ELF-1 (cell line): ENCODE measurements around the gene NUTM2B.
"Not testable (repeated sequence)": the region's sequence is repeated elsewhere in the genome, so short reads cannot be mapped to it uniquely, and the experiment has no call there.

Experiments
- DNase-seq: peaks from one replicate; pipeline ENCODE4 v3.0.0-alpha.2; 2016; ENCODE audit warnings: low read depth, low spot score

NUTM2B gene, protein sequence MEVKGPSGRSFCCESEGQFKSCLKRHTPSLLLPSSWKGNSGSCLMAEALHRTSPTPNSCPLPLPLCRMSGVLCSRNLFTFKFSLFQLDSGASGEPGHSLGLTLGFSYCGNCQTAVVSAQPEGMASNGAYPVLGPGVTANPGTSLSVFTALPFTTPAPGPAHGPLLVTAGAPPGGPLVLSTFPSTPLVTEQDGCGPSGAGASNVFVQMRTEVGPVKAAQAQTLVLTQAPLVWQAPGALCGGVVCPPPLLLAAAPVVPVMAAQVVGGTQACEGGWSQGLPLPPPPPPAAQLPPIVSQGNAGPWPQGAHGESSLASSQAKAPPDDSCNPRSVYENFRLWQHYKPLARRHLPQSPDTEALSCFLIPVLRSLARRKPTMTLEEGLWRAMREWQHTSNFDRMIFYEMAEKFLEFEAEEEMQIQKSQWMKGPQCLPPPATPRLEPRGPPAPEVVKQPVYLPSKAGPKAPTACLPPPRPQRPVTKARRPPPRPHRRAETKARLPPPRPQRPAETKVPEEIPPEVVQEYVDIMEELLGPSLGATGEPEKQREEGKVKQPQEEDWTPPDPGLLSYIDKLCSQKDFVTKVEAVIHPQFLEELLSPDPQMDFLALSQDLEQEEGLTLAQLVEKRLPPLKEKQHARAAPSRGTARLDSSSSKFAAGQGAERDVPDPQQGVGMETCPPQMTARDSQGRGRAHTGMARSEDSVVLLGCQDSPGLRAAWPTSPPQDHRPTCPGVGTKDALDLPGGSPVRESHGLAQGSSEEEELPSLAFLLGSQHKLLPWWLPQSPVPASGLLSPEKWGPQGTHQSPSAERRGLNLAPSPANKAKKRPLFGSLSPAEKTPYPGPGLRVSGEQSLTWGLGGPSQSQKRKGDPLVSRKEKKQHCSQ

DNA sequence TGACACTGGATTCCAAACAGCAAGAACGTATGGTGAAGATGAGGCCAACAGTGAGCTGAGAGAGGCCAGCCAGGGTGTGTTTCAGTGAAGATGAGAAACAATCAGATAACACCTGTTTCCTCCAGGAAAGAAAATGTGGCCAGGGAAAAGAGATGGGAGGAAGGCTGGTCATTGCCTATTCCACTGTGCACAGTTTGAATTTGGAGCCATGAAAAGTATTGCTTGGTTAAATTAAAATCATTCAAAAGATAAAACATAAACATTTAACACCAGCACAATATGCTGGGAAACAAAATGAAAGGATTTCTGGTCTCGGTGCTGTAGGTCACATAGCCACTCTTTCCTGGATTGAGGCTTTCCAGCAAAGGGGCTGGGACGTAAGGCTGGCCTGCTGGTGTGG lies at the start of gene NUTM2B:
TSS of gene NUTM2B (plus strand) at position 301 of the 400 bp plus-strand sequence. CDS start 383 bp downstream, outside the sequence.
- DNase-seq: not testable (repeated sequence)

GRCh38 chr10:79663287-79663686 lies 39.7 kb upstream of the NUTM2B start:
- not testable (repeated sequence) for DNase-seq

- not testable (repeated sequence) for DNase-seq
These were observed 38.3 kb upstream of the NUTM2B start for GRCh38 chr10:79664686-79665085.

GRCh38 chr10:79669248-79669788 lies 33.7 kb upstream of the NUTM2B start:
- DNase-seq: not testable (repeated sequence)

DNA sequence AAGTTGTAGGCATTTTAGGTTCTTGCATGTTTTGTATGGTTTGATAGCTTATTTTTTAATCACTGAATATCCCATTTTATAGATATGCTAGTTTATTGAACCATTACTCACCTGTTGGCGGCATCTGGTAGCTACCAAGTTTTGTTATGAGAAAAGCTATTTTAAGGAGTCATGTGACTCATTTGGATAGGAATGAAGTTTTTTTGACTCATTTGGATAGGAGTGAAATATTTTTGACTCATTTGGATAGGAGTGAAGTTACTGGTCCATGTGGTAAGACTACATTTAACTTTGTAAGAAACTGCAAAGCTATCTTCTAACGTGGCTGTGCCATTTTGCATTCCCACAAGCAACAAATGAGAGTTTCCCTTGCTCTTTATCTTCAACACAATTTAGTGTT lies 28.1 kb upstream of the NUTM2B start:
- not testable (repeated sequence) for DNase-seq

DNA sequence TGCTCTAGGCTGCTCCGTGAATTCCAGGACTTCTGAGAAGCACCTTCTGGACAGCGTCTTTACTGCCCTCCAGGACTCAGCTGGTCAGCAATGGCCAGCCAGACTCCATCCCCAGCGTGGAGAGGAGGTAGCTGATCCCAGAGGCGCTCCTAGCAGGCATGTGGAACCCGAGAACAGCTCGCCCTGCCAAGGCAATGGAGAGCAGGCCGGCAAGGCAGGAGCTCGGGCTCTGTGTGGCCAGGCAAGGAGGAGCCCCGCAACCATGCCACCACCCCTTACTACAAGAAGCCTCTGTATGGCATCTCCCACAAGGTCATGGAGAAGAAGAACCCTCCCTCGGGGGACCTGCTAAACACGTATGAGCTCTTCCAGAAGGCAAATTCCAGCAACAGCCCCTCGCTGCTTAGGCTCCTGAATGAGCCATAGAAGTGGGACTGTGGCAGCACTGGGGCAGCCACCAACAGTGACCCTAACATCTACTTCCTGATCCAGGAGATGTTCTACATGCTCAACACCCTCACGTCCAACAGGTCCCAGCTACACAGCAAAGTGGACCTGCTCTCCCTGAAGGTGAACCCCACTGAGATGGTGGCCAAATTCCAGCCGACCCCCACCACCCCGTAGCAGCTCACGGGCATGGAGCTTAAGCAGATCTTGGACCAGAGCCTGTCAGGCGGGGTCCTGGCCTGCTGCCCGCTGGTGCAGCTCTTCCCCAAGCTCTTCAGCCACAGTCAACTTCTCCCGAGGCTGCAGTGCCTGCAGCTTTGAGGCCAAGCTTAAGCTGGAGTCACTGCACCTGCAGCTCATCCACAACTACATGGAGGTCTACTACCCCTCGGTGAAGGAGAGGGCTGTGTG lies 19.8 kb upstream of the NUTM2B start:
- not testable (repeated sequence) for DNase-seq

DNA sequence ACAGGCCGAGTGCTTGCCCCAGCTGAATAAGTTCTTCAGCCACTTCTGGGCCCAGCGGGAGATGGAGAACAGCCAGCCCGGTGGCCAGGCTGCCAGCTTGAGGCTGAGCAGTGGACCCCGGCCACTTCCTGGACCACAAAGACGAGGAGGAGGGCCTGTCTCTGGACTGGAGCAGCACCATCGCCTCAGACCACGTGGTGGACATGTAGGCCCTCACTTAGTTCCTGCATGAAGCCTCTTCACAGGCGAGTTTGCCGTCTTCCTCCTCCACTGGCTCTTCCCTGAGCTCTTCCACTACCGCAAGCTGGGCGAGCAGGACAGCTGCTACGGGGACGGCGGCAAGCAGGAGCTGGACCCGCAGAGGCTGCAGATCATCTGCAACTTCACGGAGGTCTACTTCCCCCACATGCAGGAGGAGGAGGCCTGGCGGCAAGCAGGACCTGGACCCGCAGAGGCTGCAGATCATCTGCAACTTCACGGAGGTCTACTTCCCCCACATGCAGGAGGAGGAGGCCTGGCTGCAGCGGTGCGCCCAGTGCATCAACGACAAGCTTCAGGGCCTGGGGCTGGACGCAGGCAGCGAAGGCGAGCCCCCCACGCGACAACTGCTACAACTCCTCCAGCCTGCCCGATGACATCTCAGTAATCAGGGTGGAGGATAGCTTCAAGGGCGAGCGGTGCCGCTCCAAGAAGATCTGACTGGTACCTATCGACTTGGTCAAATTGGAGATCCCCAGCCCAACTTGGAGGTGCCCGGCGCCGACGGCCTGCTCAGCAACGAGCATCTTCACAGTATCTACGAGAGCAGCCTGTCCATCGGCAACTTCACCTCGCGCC lies 18.9 kb upstream of the NUTM2B start:
- DNase-seq: not testable (repeated sequence)

- peak; percentile 55 for DNase-seq
These were observed 17.9 kb upstream of the NUTM2B start for GRCh38 chr10:79685044-79685685.

DNA sequence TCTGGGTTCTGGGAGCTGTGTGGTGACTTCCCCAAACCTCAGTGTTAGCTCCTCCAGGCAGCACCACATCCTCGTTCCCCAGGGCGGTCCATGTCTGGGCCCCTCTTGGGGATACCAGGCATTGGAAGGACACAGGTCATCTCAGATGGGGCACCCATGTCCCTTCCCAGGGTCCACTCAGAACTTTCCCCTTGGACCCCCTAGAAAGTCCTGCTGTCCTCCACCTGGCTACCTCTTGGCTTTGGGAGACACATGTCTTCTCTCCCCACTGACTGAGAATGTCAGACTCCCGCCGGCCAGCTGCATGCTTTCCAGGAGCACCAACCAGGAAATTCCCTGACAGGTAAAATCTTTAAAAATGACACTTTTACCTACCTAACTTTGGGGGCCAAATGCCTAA lies 16.4 kb upstream of the NUTM2B start:
- DNase-seq: not testable (repeated sequence)

DNA sequence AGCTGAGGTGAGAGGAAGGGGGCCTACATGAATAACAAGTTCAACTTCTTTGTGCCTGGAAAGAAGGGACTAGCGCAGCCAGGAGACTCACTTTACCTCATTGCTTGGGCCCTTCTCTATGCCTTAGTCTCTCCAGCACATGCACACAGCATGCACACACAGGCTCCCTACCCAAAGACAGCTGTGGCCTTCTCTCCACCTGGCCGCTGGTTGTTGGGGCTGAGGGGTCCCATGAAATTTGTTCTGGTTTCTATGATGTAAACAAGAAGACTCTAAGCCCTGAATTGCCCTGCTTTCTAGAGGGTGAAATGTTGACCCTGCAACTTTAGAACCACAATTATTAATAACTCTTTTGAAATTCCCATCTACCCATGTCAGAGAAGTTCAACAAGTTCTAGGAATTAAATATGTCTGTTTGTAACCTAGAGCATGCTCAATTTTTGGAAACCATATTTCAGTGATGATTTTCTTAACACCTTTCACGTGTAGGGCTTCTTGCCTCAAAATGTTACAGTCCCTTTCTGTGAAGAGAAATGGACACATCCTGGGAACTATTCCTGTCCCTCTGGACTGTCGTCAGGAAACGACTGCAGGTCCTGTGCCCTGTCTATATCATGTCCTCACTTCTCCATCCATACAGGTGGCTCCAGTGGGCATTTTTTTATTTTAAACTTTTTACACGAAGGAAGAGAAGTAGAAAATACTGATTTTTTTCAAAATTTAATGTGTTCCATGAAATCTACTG lies 15.4 kb upstream of the NUTM2B start:
- not testable (repeated sequence) for DNase-seq

- DNase-seq: not testable (repeated sequence)
These were observed 14.2 kb upstream of the NUTM2B start for GRCh38 chr10:79688798-79689197.

- DNase-seq: not testable (repeated sequence)
These were observed 6.4 kb upstream of the NUTM2B start for GRCh38 chr10:79696596-79696995.

- DNase-seq: not testable (repeated sequence)
These were observed 5.9 kb upstream of the NUTM2B start for GRCh38 chr10:79697141-79697540.

- not testable (repeated sequence) for DNase-seq
These were observed 2.6 kb upstream of the NUTM2B start for GRCh38 chr10:79700381-79700944.

DNA sequence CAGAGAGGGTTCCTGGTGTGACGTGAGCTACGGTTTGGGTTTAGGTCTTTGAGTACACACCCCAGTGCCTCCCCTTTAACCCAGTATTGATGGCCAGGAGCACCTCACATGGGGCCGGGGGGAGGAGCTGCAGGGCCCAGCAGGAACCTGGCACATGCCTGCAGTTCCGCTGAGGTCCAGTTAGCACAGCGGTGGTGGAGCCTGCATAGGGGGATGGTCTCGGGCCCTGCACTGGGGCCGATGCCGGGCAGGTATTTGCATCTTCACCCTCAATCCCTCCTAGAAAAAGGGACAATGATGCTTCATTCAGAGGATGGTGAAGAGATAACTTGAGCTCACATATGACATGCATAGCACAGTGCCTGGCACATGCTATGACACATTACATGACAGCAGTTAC lies 4.0 kb downstream of the NUTM2B start:
- not testable (repeated sequence) for DNase-seq

GRCh38 chr10:79714976-79715375 lies 11.9 kb downstream of the NUTM2B start:
- not testable (repeated sequence) for DNase-seq

- not testable (repeated sequence) for DNase-seq
These were observed 14.0 kb downstream of the NUTM2B start for GRCh38 chr10:79716917-79717579.

DNA sequence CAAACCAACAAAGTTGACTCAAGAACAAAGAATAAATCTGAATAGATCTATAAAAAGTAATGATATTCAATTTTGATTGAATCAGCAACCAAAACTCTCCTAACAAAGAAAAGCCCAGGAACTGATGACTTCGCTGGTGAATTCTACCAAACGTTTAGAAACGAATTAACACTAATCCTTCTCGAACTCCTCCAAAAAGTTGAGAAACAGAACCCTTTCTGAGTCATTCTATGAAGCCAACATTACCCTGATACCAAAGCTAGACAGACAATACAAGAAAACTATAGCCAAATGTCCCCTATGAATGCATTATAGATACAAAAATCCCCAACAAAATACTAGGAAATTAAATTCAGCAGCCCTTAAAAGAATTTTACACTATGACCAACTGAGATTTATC lies 17.0 kb downstream of the NUTM2B start:
- not testable (repeated sequence) for DNase-seq
